Measurements from ENCODE around the gene CACNA1C.
A peak's percentile ranks its signal among the peaks of the same experiment; 100 is the strongest.

CACNA1C gene

GRCh38 chr12:2053691-2054090 lies 904 bp downstream of the CACNA1C start:
- Histone ChIP-seq H3K9me3 (ENCODE audit: control insufficient read depth in 1 of 2, low read length in 2 of 2) (no peaks in the 10 kb centered on the region), H3K4me1 (ENCODE audit: control insufficient read depth in 1 of 2, insufficient read depth in 2 of 2, low read length in 2 of 2) (peaks cover 7 to 14% of the 10 kb centered on the region in 2 donors), H3K27me3 (ENCODE audit: control insufficient read depth in 1 of 2, insufficient read depth in 2 of 2, low read length in 2 of 2) (peaks cover 34 to 42% of the 10 kb centered on the region in 2 donors), H3K27ac (ENCODE audit: low read depth, low read length) (no peak overlapping the region), H3K36me3 (ENCODE audit: control insufficient read depth in 1 of 2, insufficient read depth in 2 of 2, low read length in 2 of 2) (no peaks in the 10 kb centered on the region), H3K4me3 (ENCODE audit: low read depth in 1 of 2, low read length in 2 of 2) (no peak overlapping the region), H3K9ac (ENCODE audit: low read depth in 1 of 2, low read length in 2 of 2) (no peak overlapping the region)

GRCh38 chr12:2054091-2055018 lies 1.6 kb downstream of the CACNA1C start:
- Histone ChIP-seq H3K36me3 (ENCODE audit: control insufficient read depth in 1 of 2, insufficient read depth in 2 of 2, low read length in 2 of 2) (no peaks in the 10 kb centered on the region), H3K27ac (ENCODE audit: low read depth, low read length) (no peak overlapping the region), H3K4me1 (ENCODE audit: control insufficient read depth in 1 of 2, insufficient read depth in 2 of 2, low read length in 2 of 2) (peaks cover 7 to 14% of the 10 kb centered on the region in 2 donors), H3K4me3 (ENCODE audit: low read depth in 1 of 2, low read length in 2 of 2) (peak overlapping the region; percentile 24 to 50), H3K27me3 (ENCODE audit: control insufficient read depth in 1 of 2, insufficient read depth in 2 of 2, low read length in 2 of 2) (peaks cover 34 to 42% of the 10 kb centered on the region in 2 donors), H3K9ac (ENCODE audit: low read depth in 1 of 2, low read length in 2 of 2) (peak overlapping the region in 1 of 2 donors; percentile 20), H3K9me3 (ENCODE audit: control insufficient read depth in 1 of 2, low read length in 2 of 2) (no peaks in the 10 kb centered on the region)

GRCh38 chr12:2057041-2057794 lies 4.4 kb downstream of the CACNA1C start:
- Histone ChIP-seq H3K36me3 (ENCODE audit: control insufficient read depth in 1 of 2, insufficient read depth in 2 of 2, low read length in 2 of 2) (no peaks in the 10 kb centered on the region), H3K4me1 (ENCODE audit: control insufficient read depth in 1 of 2, insufficient read depth in 2 of 2, low read length in 2 of 2) (peaks cover 1 to 8% of the 10 kb centered on the region in 2 donors), H3K9me3 (ENCODE audit: control insufficient read depth in 1 of 2, low read length in 2 of 2) (no peaks in the 10 kb centered on the region), H3K4me3 (ENCODE audit: low read depth in 1 of 2, low read length in 2 of 2) (no peak overlapping the region), H3K9ac (ENCODE audit: low read depth in 1 of 2, low read length in 2 of 2) (no peak overlapping the region), H3K27me3 (ENCODE audit: control insufficient read depth in 1 of 2, insufficient read depth in 2 of 2, low read length in 2 of 2) (peaks cover 18 to 27% of the 10 kb centered on the region in 2 donors), H3K27ac (ENCODE audit: low read depth, low read length) (no peak overlapping the region)

GRCh38 chr12:2057795-2058408 lies 5.1 kb downstream of the CACNA1C start:
- Histone ChIP-seq H3K36me3 (ENCODE audit: control insufficient read depth in 1 of 2, insufficient read depth in 2 of 2, low read length in 2 of 2) (no peaks in the 10 kb centered on the region), H3K27me3 (ENCODE audit: control insufficient read depth in 1 of 2, insufficient read depth in 2 of 2, low read length in 2 of 2) (peaks cover 18 to 27% of the 10 kb centered on the region in 2 donors), H3K9ac (ENCODE audit: low read depth in 1 of 2, low read length in 2 of 2) (no peak overlapping the region), H3K4me1 (ENCODE audit: control insufficient read depth in 1 of 2, insufficient read depth in 2 of 2, low read length in 2 of 2) (peaks cover 0 to 8% of the 10 kb centered on the region in 2 donors), H3K27ac (ENCODE audit: low read depth, low read length) (no peak overlapping the region), H3K4me3 (ENCODE audit: low read depth in 1 of 2, low read length in 2 of 2) (no peak overlapping the region), H3K9me3 (ENCODE audit: control insufficient read depth in 1 of 2, low read length in 2 of 2) (no peaks in the 10 kb centered on the region)

GRCh38 chr12:2058837-2059236 lies 6.0 kb downstream of the CACNA1C start:
- no peak overlapping the region for H3K27ac ChIP-seq (ENCODE audit: low read depth, low read length)
- H3K27me3 ChIP-seq (ENCODE audit: control insufficient read depth in 1 of 2, insufficient read depth in 2 of 2, low read length in 2 of 2): peaks cover 18 to 24% of the 10 kb centered on the region in 2 donors
- peaks cover 0 to 4% of the 10 kb centered on the region in 2 donors for H3K4me1 ChIP-seq (ENCODE audit: control insufficient read depth in 1 of 2, insufficient read depth in 2 of 2, low read length in 2 of 2)
- H3K36me3 ChIP-seq (ENCODE audit: control insufficient read depth in 1 of 2, insufficient read depth in 2 of 2, low read length in 2 of 2): no peaks in the 10 kb centered on the region
- H3K9me3 ChIP-seq (ENCODE audit: control insufficient read depth in 1 of 2, low read length in 2 of 2): no peaks in the 10 kb centered on the region
- no peak overlapping the region for H3K9ac ChIP-seq (ENCODE audit: low read depth in 1 of 2, low read length in 2 of 2)
- H3K4me3 ChIP-seq (ENCODE audit: low read depth in 1 of 2, low read length in 2 of 2): no peak overlapping the region

- Histone ChIP-seq H3K27ac (ENCODE audit: low read depth, low read length) (no peak overlapping the region), H3K27me3 (ENCODE audit: control insufficient read depth in 1 of 2, insufficient read depth in 2 of 2, low read length in 2 of 2) (peaks cover 2 to 5% of the 10 kb centered on the region in 2 donors), H3K36me3 (ENCODE audit: control insufficient read depth in 1 of 2, insufficient read depth in 2 of 2, low read length in 2 of 2) (no peaks in the 10 kb centered on the region), H3K4me1 (ENCODE audit: control insufficient read depth in 1 of 2, insufficient read depth in 2 of 2, low read length in 2 of 2) (peaks cover 8 to 10% of the 10 kb centered on the region in 2 donors), H3K4me3 (ENCODE audit: low read depth in 1 of 2, low read length in 2 of 2) (no peak overlapping the region), H3K9ac (ENCODE audit: low read depth in 1 of 2, low read length in 2 of 2) (no peak overlapping the region), H3K9me3 (ENCODE audit: control insufficient read depth in 1 of 2, low read length in 2 of 2) (no peaks in the 10 kb centered on the region)
These were observed 8.6 kb downstream of the CACNA1C start for GRCh38 chr12:2061402-2061801.

GRCh38 chr12:2064071-2064507 lies 11.3 kb downstream of the CACNA1C start:
- no peak overlapping the region for H3K27ac ChIP-seq (ENCODE audit: low read depth, low read length)
- H3K4me3 ChIP-seq (ENCODE audit: low read depth in 1 of 2, low read length in 2 of 2): peak overlapping the region; percentile 1 to 44

GRCh38 chr12:2068653-2069052 lies 15.9 kb downstream of the CACNA1C start:
- Histone ChIP-seq H3K9me3 (ENCODE audit: control insufficient read depth in 1 of 2, low read length in 2 of 2) (peaks cover 2 to 7% of the 10 kb centered on the region in 2 donors), H3K9ac (ENCODE audit: low read depth in 1 of 2, low read length in 2 of 2) (no peak overlapping the region), H3K36me3 (ENCODE audit: control insufficient read depth in 1 of 2, insufficient read depth in 2 of 2, low read length in 2 of 2) (no peaks in the 10 kb centered on the region), H3K4me3 (ENCODE audit: low read depth in 1 of 2, low read length in 2 of 2) (no peak overlapping the region), H3K27me3 (ENCODE audit: control insufficient read depth in 1 of 2, insufficient read depth in 2 of 2, low read length in 2 of 2) (no peaks in the 10 kb centered on the region), H3K4me1 (ENCODE audit: control insufficient read depth in 1 of 2, insufficient read depth in 2 of 2, low read length in 2 of 2) (peaks cover 8 to 10% of the 10 kb centered on the region in 2 donors), H3K27ac (ENCODE audit: low read depth, low read length) (no peak overlapping the region)

More at GRCh38 chr12:2064071-2064507, 11.3 kb downstream of the CACNA1C start:
- Histone ChIP-seq H3K4me1 (ENCODE audit: control insufficient read depth in 1 of 2, insufficient read depth in 2 of 2, low read length in 2 of 2) (peaks cover 8 to 10% of the 10 kb centered on the region in 2 donors), H3K27me3 (ENCODE audit: control insufficient read depth in 1 of 2, insufficient read depth in 2 of 2, low read length in 2 of 2) (no peaks in the 10 kb centered on the region), H3K36me3 (ENCODE audit: control insufficient read depth in 1 of 2, insufficient read depth in 2 of 2, low read length in 2 of 2) (no peaks in the 10 kb centered on the region), H3K9ac (ENCODE audit: low read depth in 1 of 2, low read length in 2 of 2) (peak overlapping the region; percentile 38 to 49), H3K9me3 (ENCODE audit: control insufficient read depth in 1 of 2, low read length in 2 of 2) (no peaks in the 10 kb centered on the region)

- Histone ChIP-seq H3K4me1 (ENCODE audit: control insufficient read depth in 1 of 2, insufficient read depth in 2 of 2, low read length in 2 of 2) (no peaks in the 10 kb centered on the region), H3K4me3 (ENCODE audit: low read depth in 1 of 2, low read length in 2 of 2) (no peak overlapping the region), H3K27me3 (ENCODE audit: control insufficient read depth in 1 of 2, insufficient read depth in 2 of 2, low read length in 2 of 2) (no peaks in the 10 kb centered on the region), H3K9me3 (ENCODE audit: control insufficient read depth in 1 of 2, low read length in 2 of 2) (peaks cover 2 to 7% of the 10 kb centered on the region in 2 donors), H3K9ac (ENCODE audit: low read depth in 1 of 2, low read length in 2 of 2) (no peak overlapping the region), H3K36me3 (ENCODE audit: control insufficient read depth in 1 of 2, insufficient read depth in 2 of 2, low read length in 2 of 2) (no peaks in the 10 kb centered on the region), H3K27ac (ENCODE audit: low read depth, low read length) (no peak overlapping the region)
These were observed 17.8 kb downstream of the CACNA1C start for GRCh38 chr12:2070440-2071045.
